Activated T-helper 2 cell treated with anti-CD3 and anti-CD28 coated beads, Interferon-gamma antibody, Interleukin-2, Interleukin-4, amounts not matched to agents 10 μg/mL and 5 μg/mL and 100 μg/mL, durations not matched to agents 14 hours and 24 hours and 36 hours (primary cell): ENCODE results near the gene PLCH1. TPM values are rescaled to one million over a fixed set of nuclear protein-coding genes. Genes with fewer than 3 reads are reported as not detected.

Experiments used
- DNase-seq: peaks from one replicate; pipeline ENCODE4 v3.0.0; 2021; ENCODE audit warnings: low spot score
- H3K27ac Mint-ChIP-seq: one replicate; pipeline ENCODE4 v1.8.0; 2021; ENCODE audit warnings: mixed read lengths
- H3K27me3 Mint-ChIP-seq: one replicate; pipeline ENCODE4 v1.8.0; 2021; ENCODE audit warnings: low read depth, mixed read lengths
- H3K36me3 Mint-ChIP-seq: one replicate; pipeline ENCODE4 v1.8.0; 2021; ENCODE audit warnings: low read depth, mixed read lengths
- H3K4me1 Mint-ChIP-seq: one replicate; pipeline ENCODE4 v1.8.0; 2021; ENCODE audit warnings: low read depth, mixed read lengths
- H3K4me3 Mint-ChIP-seq: one replicate; pipeline ENCODE4 v1.8.0; 2021; ENCODE audit warnings: low read depth, mild to moderate bottlenecking, moderate library complexity, mixed read lengths
- H3K9me3 Mint-ChIP-seq: one replicate; pipeline ENCODE4 v1.8.0; 2021; ENCODE audit warnings: mixed read lengths
- intact Hi-C: fragments of 100-400 bp; cut with micrococcal nuclease; formaldehyde crosslinking; loops from one replicate; pipeline ENCODE4 v1.15.1; 2023
- total RNA-seq: library from RNA; stranded (reverse); gene quantifications from 2 replicates; pipeline ENCODE4 v1.2.3, GENCODE V29; 2022

PLCH1 gene
- total RNA-seq, 1 donor from 2014 or later = 0.09 TPM

GRCh38 chr3:155488671-155489070 lies 256.2 kb downstream of the PLCH1 start:
- Mint-ChIP-seq H3K27me3 (peaks cover 1% of the 10 kb centered on the region), H3K36me3 (no peaks in the 10 kb centered on the region), H3K4me3 (no peak overlapping the region), H3K4me1 (peaks cover 7% of the 10 kb centered on the region), H3K9me3 (no peaks in the 10 kb centered on the region), H3K27ac (no peak overlapping the region)
- intact Hi-C loops = no loop called here
- no peak for DNase-seq

GRCh38 chr3:155485897-155486296 lies 259.0 kb downstream of the PLCH1 start:
- H3K4me1 Mint-ChIP-seq = peaks cover 3% of the 10 kb centered on the region
- no peak overlapping the region for H3K27ac Mint-ChIP-seq
- no peak for DNase-seq
- no peaks in the 10 kb centered on the region for H3K36me3 Mint-ChIP-seq
- no peaks in the 10 kb centered on the region for H3K9me3 Mint-ChIP-seq
- intact Hi-C loops = no loop called here
- H3K4me3 Mint-ChIP-seq = no peak overlapping the region
- peaks cover 1% of the 10 kb centered on the region for H3K27me3 Mint-ChIP-seq

DNA sequence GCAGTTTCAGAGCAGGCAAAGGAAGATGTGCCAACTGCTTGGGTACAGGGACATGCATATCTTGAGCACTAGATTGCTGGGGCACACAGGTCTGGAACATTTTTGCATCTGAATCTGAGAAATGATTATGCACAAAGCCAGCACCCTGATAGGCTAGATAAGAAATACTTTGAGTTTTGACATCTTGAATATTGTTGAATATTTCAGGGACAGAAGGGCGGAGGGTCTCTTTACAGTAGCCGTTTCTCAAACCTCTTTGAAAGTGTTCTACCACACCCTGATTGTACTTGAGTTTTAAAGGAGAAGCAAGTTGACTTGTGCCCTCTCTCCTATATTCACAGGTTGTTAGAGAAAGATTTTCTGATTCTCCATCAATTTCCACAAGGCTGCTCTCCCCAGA lies 263.3 kb downstream of the PLCH1 start:
- DNase-seq = no peak
- Mint-ChIP-seq H3K4me1 (peaks cover 3% of the 10 kb centered on the region), H3K4me3 (no peak overlapping the region)

GRCh38 chr3:155481089-155481488 lies 263.8 kb downstream of the PLCH1 start:
- DNase-seq = no peak
- peaks cover 8% of the 10 kb centered on the region for H3K27me3 Mint-ChIP-seq
- H3K9me3 Mint-ChIP-seq = peaks cover 4% of the 10 kb centered on the region
- H3K27ac Mint-ChIP-seq = no peak overlapping the region
- intact Hi-C loops = no loop called here
- H3K36me3 Mint-ChIP-seq = no peaks in the 10 kb centered on the region
- H3K4me1 Mint-ChIP-seq = peaks cover 1% of the 10 kb centered on the region
- no peak overlapping the region for H3K4me3 Mint-ChIP-seq

More for the DNA sequence above, 263.3 kb downstream of the PLCH1 start:
- Mint-ChIP-seq H3K27me3 (peaks cover 8% of the 10 kb centered on the region), H3K27ac (no peak overlapping the region), H3K36me3 (no peaks in the 10 kb centered on the region), H3K9me3 (peaks cover 3% of the 10 kb centered on the region)
- intact Hi-C loops = no loop called here

- H3K27me3 Mint-ChIP-seq = no peaks in the 10 kb centered on the region
Observed at GRCh38 chr3:155465664-155466063, 279.2 kb downstream of the PLCH1 start.

DNA sequence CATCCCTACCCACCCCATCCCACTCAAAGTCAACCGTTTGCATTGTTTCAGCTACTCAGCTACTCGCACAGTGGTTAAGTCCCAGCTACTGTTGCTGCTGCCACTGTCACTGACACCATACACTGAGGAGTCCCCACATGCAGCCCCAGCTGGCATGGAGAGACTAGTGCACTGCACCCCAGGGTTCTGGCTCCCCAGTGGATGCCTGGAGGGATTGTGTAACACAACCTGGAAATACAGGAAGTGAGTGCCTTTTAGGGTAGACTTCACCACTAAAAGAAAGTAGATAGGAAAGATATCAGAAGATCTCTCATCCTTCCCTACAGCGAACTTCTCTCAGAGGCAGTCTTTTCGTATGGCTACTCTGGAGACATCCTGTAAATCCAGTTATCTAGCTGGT lies 282.2 kb downstream of the PLCH1 start:
- H3K36me3 Mint-ChIP-seq = no peaks in the 10 kb centered on the region
- H3K27me3 Mint-ChIP-seq = no peaks in the 10 kb centered on the region
- no peak overlapping the region for H3K4me3 Mint-ChIP-seq
- intact Hi-C loops = no loop called here
- H3K9me3 Mint-ChIP-seq = peaks cover 10% of the 10 kb centered on the region
- H3K27ac Mint-ChIP-seq = no peak overlapping the region
- no peak for DNase-seq
- no peaks in the 10 kb centered on the region for H3K4me1 Mint-ChIP-seq

More at GRCh38 chr3:155465664-155466063, 279.2 kb downstream of the PLCH1 start:
- DNase-seq = no peak
- no peaks in the 10 kb centered on the region for H3K4me1 Mint-ChIP-seq
- H3K36me3 Mint-ChIP-seq = no peaks in the 10 kb centered on the region
- H3K9me3 Mint-ChIP-seq = peaks cover 23% of the 10 kb centered on the region
- no peak overlapping the region for H3K4me3 Mint-ChIP-seq
- intact Hi-C loops = no loop called here
- H3K27ac Mint-ChIP-seq = no peak overlapping the region

- Mint-ChIP-seq H3K27me3 (no peaks in the 10 kb centered on the region), H3K27ac (no peak overlapping the region), H3K4me1 (no peaks in the 10 kb centered on the region), H3K9me3 (no peaks in the 10 kb centered on the region), H3K36me3 (no peaks in the 10 kb centered on the region), H3K4me3 (no peak overlapping the region)
- DNase-seq = no peak
- intact Hi-C loops = no loop called here
Observed at GRCh38 chr3:155457591-155457990, 287.3 kb downstream of the PLCH1 start.

DNA sequence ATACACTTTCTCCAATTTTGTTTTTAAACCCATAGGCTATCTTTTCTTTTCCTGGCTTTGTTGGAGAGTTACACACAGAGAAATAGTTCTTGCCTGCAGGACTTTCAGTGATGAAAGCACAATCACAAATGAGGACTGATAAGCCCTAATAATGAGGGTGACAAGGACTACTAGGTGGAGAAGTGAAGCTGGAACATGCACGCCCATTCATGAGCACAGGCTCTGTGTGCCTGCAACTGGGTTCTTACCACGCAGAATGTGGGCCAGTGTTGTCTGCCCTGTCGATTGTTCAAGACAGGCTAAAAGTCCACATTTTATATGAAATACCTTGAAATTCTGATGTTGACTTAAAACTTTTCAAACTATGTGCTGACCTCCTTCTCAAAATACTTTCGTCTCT lies 289.1 kb downstream of the PLCH1 start:
- H3K27me3 Mint-ChIP-seq = no peaks in the 10 kb centered on the region
- no peaks in the 10 kb centered on the region for H3K9me3 Mint-ChIP-seq
- no peak overlapping the region for H3K27ac Mint-ChIP-seq
- intact Hi-C loops = no loop called here
- no peaks in the 10 kb centered on the region for H3K4me1 Mint-ChIP-seq
- H3K36me3 Mint-ChIP-seq = no peaks in the 10 kb centered on the region
- H3K4me3 Mint-ChIP-seq = no peak overlapping the region
- no peak for DNase-seq

- H3K36me3 Mint-ChIP-seq = no peaks in the 10 kb centered on the region
- H3K9me3 Mint-ChIP-seq = no peaks in the 10 kb centered on the region
- no peak for DNase-seq
- H3K27me3 Mint-ChIP-seq = peaks cover 5% of the 10 kb centered on the region
- intact Hi-C loops = no loop called here
- no peak overlapping the region for H3K27ac Mint-ChIP-seq
- no peak overlapping the region for H3K4me3 Mint-ChIP-seq
- no peaks in the 10 kb centered on the region for H3K4me1 Mint-ChIP-seq
Observed at GRCh38 chr3:155453512-155453911, 291.4 kb downstream of the PLCH1 start.

- Mint-ChIP-seq H3K4me1 (no peaks in the 10 kb centered on the region), H3K36me3 (no peaks in the 10 kb centered on the region), H3K9me3 (no peaks in the 10 kb centered on the region), H3K27ac (no peak overlapping the region), H3K4me3 (no peak overlapping the region), H3K27me3 (peaks cover 5% of the 10 kb centered on the region)
- intact Hi-C loops = no loop called here
- no peak for DNase-seq
Observed at GRCh38 chr3:155449613-155450267, 295.1 kb downstream of the PLCH1 start.

GRCh38 chr3:155448531-155448930 lies 296.3 kb downstream of the PLCH1 start:
- Mint-ChIP-seq H3K4me3 (no peak overlapping the region), H3K27me3 (peaks cover 5% of the 10 kb centered on the region), H3K4me1 (no peaks in the 10 kb centered on the region), H3K36me3 (no peaks in the 10 kb centered on the region), H3K27ac (no peak overlapping the region), H3K9me3 (no peaks in the 10 kb centered on the region)
- no peak for DNase-seq
- intact Hi-C loops = no loop called here

DNA sequence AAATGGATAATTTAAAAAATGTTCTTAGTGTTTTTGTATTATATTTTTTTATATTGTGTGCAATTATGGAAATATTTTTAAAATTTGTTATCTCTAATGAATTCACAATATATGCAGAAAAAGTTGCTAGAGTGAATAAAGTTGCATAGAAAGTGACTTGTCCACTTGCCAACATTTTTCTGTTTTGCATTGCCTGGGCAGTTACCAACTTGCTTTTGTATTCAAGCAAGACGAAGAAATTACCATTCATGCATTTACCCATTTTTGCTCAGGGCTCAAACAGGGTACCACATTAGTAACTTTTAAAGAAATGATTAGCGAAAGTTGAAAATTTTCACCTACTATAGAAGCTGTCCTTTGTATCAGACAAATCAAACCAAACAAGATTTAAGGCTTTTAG lies 298.5 kb downstream of the PLCH1 start:
- Mint-ChIP-seq H3K27ac (no peak overlapping the region), H3K36me3 (no peaks in the 10 kb centered on the region), H3K4me3 (no peak overlapping the region), H3K27me3 (peaks cover 5% of the 10 kb centered on the region), H3K9me3 (no peaks in the 10 kb centered on the region), H3K4me1 (no peaks in the 10 kb centered on the region)
- DNase-seq = no peak
- intact Hi-C loops = no loop called here

- Mint-ChIP-seq H3K9me3 (no peaks in the 10 kb centered on the region), H3K4me1 (no peaks in the 10 kb centered on the region), H3K4me3 (no peak overlapping the region), H3K27me3 (peaks cover 3% of the 10 kb centered on the region), H3K27ac (no peak overlapping the region), H3K36me3 (no peaks in the 10 kb centered on the region)
- intact Hi-C loops = no loop called here
- DNase-seq = no peak
Observed at GRCh38 chr3:155444771-155445170, 300.1 kb downstream of the PLCH1 start.

DNA sequence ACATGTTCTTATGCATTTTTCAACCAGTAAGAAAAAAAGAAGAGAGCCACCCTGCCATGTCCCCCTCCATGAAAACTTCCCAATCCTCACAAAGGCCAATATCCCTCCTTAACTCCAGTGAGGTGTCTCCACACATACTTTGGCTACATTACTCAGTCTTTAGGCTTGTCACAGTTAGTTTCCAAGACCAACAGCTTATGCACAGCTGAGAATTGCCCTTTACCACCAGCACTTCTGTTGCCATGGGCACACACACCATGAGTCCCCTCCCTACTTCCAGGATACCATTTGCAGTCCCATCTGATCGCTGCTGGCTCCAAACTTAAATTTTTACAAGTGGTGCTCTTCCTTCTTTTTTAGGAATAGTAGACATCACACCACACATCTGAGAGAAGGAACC lies 301.1 kb downstream of the PLCH1 start:
- intact Hi-C loops = no loop called here
- no peaks in the 10 kb centered on the region for H3K36me3 Mint-ChIP-seq

More for the DNA sequence above, 301.1 kb downstream of the PLCH1 start:
- DNase-seq = no peak
- Mint-ChIP-seq H3K4me1 (no peaks in the 10 kb centered on the region), H3K4me3 (no peak overlapping the region), H3K27me3 (no peaks in the 10 kb centered on the region), H3K9me3 (no peaks in the 10 kb centered on the region), H3K27ac (no peak overlapping the region)
